H9 (cell line): Measurements from ENCODE around the gene DRGX. TPM values are rescaled to one million over a fixed set of nuclear protein-coding genes. Genes with fewer than 3 reads are reported as not detected.

Experiments used
- DNase-seq: peaks from one replicate; pipeline ENCODE4 v3.0.0-alpha.2; 2017
- H2AFZ ChIP-seq: one replicate; pipeline ENCODE4 v1.6.1; 2013; ENCODE audit warnings: mild to moderate bottlenecking, low read length, control low read depth, moderate library complexity
- H2AK5ac ChIP-seq: 2 replicates; pipeline ENCODE4 v1.6.1; 2013; ENCODE audit warnings: low read length, control low read depth, mixed read lengths; ENCODE audit not compliant: insufficient read length
- H2BK120ac ChIP-seq: one replicate; pipeline ENCODE4 v1.6.1; 2013; ENCODE audit warnings: low read depth, mild to moderate bottlenecking, low read length, control low read depth, inconsistent platforms; ENCODE audit not compliant: poor library complexity, severe bottlenecking
- H2BK12ac ChIP-seq: 2 replicates; pipeline ENCODE4 v1.6.1; 2013; ENCODE audit warnings: low read length, control low read depth, mixed read lengths, low read depth; ENCODE audit not compliant: insufficient read length
- H2BK15ac ChIP-seq: 2 replicates; pipeline ENCODE4 v1.6.1; 2013; ENCODE audit warnings: low read depth, low read length, control low read depth
- H2BK20ac ChIP-seq: one replicate; pipeline ENCODE4 v1.6.1; 2013; ENCODE audit warnings: low read depth, mild to moderate bottlenecking, low read length, control low read depth, inconsistent platforms; ENCODE audit not compliant: poor library complexity, severe bottlenecking
- H2BK5ac ChIP-seq: 2 replicates; pipeline ENCODE4 v1.6.1; 2013; ENCODE audit warnings: low read length, control low read depth, mixed read lengths; ENCODE audit not compliant: insufficient read length
- H3K14ac ChIP-seq: 2 replicates; pipeline ENCODE4 v1.6.1; 2013; ENCODE audit warnings: low read length, control low read depth; ENCODE audit not compliant: insufficient read depth
- H3K18ac ChIP-seq: 2 replicates; pipeline ENCODE4 v1.6.1; 2013; ENCODE audit warnings: low read depth, mild to moderate bottlenecking, mixed read lengths, low read length, control low read depth; ENCODE audit not compliant: insufficient read length
- H3K23ac ChIP-seq: 2 replicates; pipeline ENCODE4 v1.6.1; 2013; ENCODE audit warnings: low read length, control low read depth, mixed read lengths, low read depth; ENCODE audit not compliant: insufficient read length
- H3K23me2 ChIP-seq: 2 replicates; pipeline ENCODE4 v1.6.1; 2013; ENCODE audit warnings: low read depth, mild to moderate bottlenecking, mixed read lengths, low read length, control low read depth; ENCODE audit not compliant: insufficient read length, poor library complexity, severe bottlenecking
- H3K27ac ChIP-seq: 2 replicates; pipeline ENCODE4 v1.5.1; 2013; ENCODE audit warnings: low read length, control low read depth, mixed read lengths, low read depth; ENCODE audit not compliant: insufficient read length
- H3K27me3 ChIP-seq: 2 replicates; pipeline ENCODE4 v1.6.1; 2013; ENCODE audit warnings: low read length, control low read depth, inconsistent platforms; ENCODE audit not compliant: insufficient read depth
- H3K4ac ChIP-seq: 2 replicates; pipeline ENCODE4 v1.6.1; 2013; ENCODE audit warnings: low read depth, mild to moderate bottlenecking, control low read depth, inconsistent platforms, low read length, moderate library complexity
- H3K4me1 ChIP-seq: 2 replicates; pipeline ENCODE4 v1.6.1; 2013; ENCODE audit warnings: low read length, control low read depth, inconsistent platforms; ENCODE audit not compliant: insufficient read depth
- H3K4me2 ChIP-seq: 2 replicates; pipeline ENCODE4 v1.6.1; 2013; ENCODE audit warnings: low read length, control low read depth, mixed read lengths; ENCODE audit not compliant: insufficient read length, insufficient read depth
- H3K56ac ChIP-seq: 2 replicates; pipeline ENCODE4 v1.6.1; 2013; ENCODE audit warnings: low read depth, mild to moderate bottlenecking, mixed read lengths, low read length, control low read depth; ENCODE audit not compliant: insufficient read length
- H3K79me1 ChIP-seq: 2 replicates; pipeline ENCODE4 v1.6.1; 2013; ENCODE audit warnings: low read depth, mild to moderate bottlenecking, moderate library complexity, low read length, control low read depth, inconsistent platforms; ENCODE audit not compliant: insufficient read depth, poor library complexity, severe bottlenecking
- H3K79me2 ChIP-seq: 2 replicates; pipeline ENCODE4 v1.6.1; 2013; ENCODE audit warnings: low read length, control low read depth, inconsistent platforms; ENCODE audit not compliant: insufficient read depth
- H3K9ac ChIP-seq: 2 replicates; pipeline ENCODE4 v1.6.1; 2013; ENCODE audit warnings: low read length, control low read depth, mixed read lengths; ENCODE audit not compliant: insufficient read length; ENCODE audit errors: extremely low read depth
- H3K9me3 ChIP-seq: one replicate; pipeline ENCODE4 v1.6.1; 2013; ENCODE audit warnings: low read depth, low read length, inconsistent platforms; ENCODE audit not compliant: control insufficient read depth
- H3T11ph ChIP-seq: one replicate; pipeline ENCODE4 v1.6.1; 2013; ENCODE audit warnings: mild to moderate bottlenecking, low read length, control low read depth, inconsistent platforms
- H4K20me1 ChIP-seq: one replicate; pipeline ENCODE4 v1.6.1; 2013; ENCODE audit not compliant: control insufficient read depth, insufficient read length, insufficient read depth
- H4K5ac ChIP-seq: 2 replicates; pipeline ENCODE4 v1.6.1; 2013; ENCODE audit warnings: low read depth, mild to moderate bottlenecking, mixed read lengths, low read length, control low read depth; ENCODE audit not compliant: insufficient read length
- H4K8ac ChIP-seq: replicated peaks from 2 replicates; pipeline ENCODE4 v1.6.1; 2013; ENCODE audit warnings: low read length, control low read depth, mixed read lengths, low read depth; ENCODE audit not compliant: insufficient read length
- H4K91ac ChIP-seq: 2 replicates; pipeline ENCODE4 v1.6.1; 2013; ENCODE audit warnings: low read depth, mild to moderate bottlenecking, moderate library complexity, mixed read lengths, low read length, control low read depth; ENCODE audit not compliant: insufficient read length
- H3K27ac Mint-ChIP-seq, 3 experiments: 2 replicates in 2 of 3; 3 replicates in 1 of 3; pipeline ENCODE4 v1.8.0; 2020 to 2021; ENCODE audit warnings: mixed read lengths in 3 of 3, mild to moderate bottlenecking in 1 of 3, moderate library complexity in 1 of 3
- H3K27me3 Mint-ChIP-seq: 2 replicates; pipeline ENCODE4 v1.8.0; 2021; ENCODE audit warnings: low read depth, mild to moderate bottlenecking, moderate library complexity, mixed read lengths
- H3K36me3 Mint-ChIP-seq, 3 experiments: 2 replicates in 2 of 3; 3 replicates in 1 of 3; pipeline ENCODE4 v1.8.0; 2020 to 2021; ENCODE audit warnings: low read depth in 3 of 3, mixed read lengths in 3 of 3; ENCODE audit not compliant: insufficient read depth in 1 of 3
- H3K4me1 Mint-ChIP-seq, 2 experiments: 2 replicates each; pipeline ENCODE4 v1.8.0; 2020; ENCODE audit warnings: mixed read lengths in 2 of 2
- H3K4me3 Mint-ChIP-seq, 2 experiments: 2 replicates in 1 of 2; 3 replicates in 1 of 2; pipeline ENCODE4 v1.8.0; 2020 to 2021; ENCODE audit warnings: mild to moderate bottlenecking in 2 of 2, mixed read lengths in 2 of 2, moderate library complexity in 1 of 2
- H3K9me3 Mint-ChIP-seq, 2 experiments: 2 replicates in 1 of 2; 3 replicates in 1 of 2; pipeline ENCODE4 v1.8.0; 2020; ENCODE audit warnings: mild to moderate bottlenecking in 2 of 2, mixed read lengths in 2 of 2, moderate library complexity in 1 of 2
- CTCF ChIP-seq: fragments of 200-600 bp; sonication (generic); conservative IDR thresholded peaks from 3 replicates; pipeline ENCODE4 v1.8.0; 2021; ENCODE audit warnings: antibody characterized with exemption, mild to moderate bottlenecking
- WGBS: extraction: QIAGEN DNeasy Blood & Tissue Kit; methylation state at CpG from one replicate; pipeline ENCODE4 v1.1.7; 2013; ENCODE audit warnings: missing lambda C conversion rate, low lambda C conversion rate, mixed read lengths; ENCODE audit not compliant: insufficient read length; ENCODE audit errors: extremely low coverage; 5-methylcytosine and 5-hydroxymethylcytosine counted together
- total RNA-seq: library from RNA; stranded (reverse); gene quantifications from 2 replicates; pipeline ENCODE4 v1.2.1, GENCODE V29; 2021

The DRGX gene
- total RNA-seq, 1 experiment from 2014 or later, result not detected

GRCh38 chr10:49364747-49365146 lies 31.1 kb downstream of the DRGX start:
- Histone ChIP-seq H3K23ac (no peak overlapping the region), H2BK15ac (no peak overlapping the region), H3K14ac (no peak overlapping the region), H3K27me3 (no peaks in the 10 kb centered on the region), H4K5ac (no peak overlapping the region), H2BK120ac (no peak overlapping the region), H3K4me2 (no peak overlapping the region), H3K79me1 (no peaks in the 10 kb centered on the region), H3K79me2 (no peaks in the 10 kb centered on the region), H3K27ac (no peak overlapping the region), H2BK12ac (no peak overlapping the region), H4K8ac (no peak overlapping the region), H2BK20ac (no peak overlapping the region), H3K4me1 (peaks cover 4% of the 10 kb centered on the region), H2BK5ac (no peak overlapping the region), H4K20me1 (no peaks in the 10 kb centered on the region), H3K18ac (no peak overlapping the region), H3K56ac (no peak overlapping the region), H4K91ac (no peak overlapping the region), H3K23me2 (no peaks in the 10 kb centered on the region), H3T11ph (no peak overlapping the region), H3K9me3 (no peaks in the 10 kb centered on the region), H3K9ac (no peak overlapping the region), H3K4ac (no peak overlapping the region), H2AFZ (no peak overlapping the region), H2AK5ac (no peak overlapping the region)
- Mint-ChIP-seq H3K27me3 (peaks cover 4% of the 10 kb centered on the region), H3K9me3 (no peaks in the 10 kb centered on the region; a peak in 1 of 5 replicates), H3K36me3 (no peaks in the 10 kb centered on the region), H3K27ac (0 out of 7 replicates have a peak overlapping the region, but pooled peaks of 1 of the 3 experiments have one; percentile 34), H3K4me1 (peaks cover 13 to 15% of the 10 kb centered on the region in 2 experiments), H3K4me3 (no peak overlapping the region)
- WGBS, result no CpG with 5 or more reads among the region's 8 CpGs
- DNase-seq, result no peak
- no peak for TF ChIP-seq CTCF
